K562 (cell line): ENCODE results near the gene GPR152.

Experiments used
- GATAD2A ChIP-seq: fragments of 450-650 bp; IDR thresholded peaks from 2 replicates; pipeline ENCODE4 v1.6.1; 2017
- HNRNPLL ChIP-seq: fragments of 200-400 bp; formaldehyde crosslinking; IDR thresholded peaks from 2 replicates; pipeline ENCODE4 v1.6.1; 2017; ENCODE audit warnings: low read length, low read depth, mild to moderate bottlenecking; ENCODE audit not compliant: poor library complexity, severe bottlenecking
- KLF13 ChIP-seq: fragments of 450-650 bp; IDR thresholded peaks from 2 replicates; pipeline ENCODE4 v1.6.1; 2016; ENCODE audit warnings: missing genetic modification characterization, low read depth, mild to moderate bottlenecking, missing compliant biosample characterization, moderate library complexity, borderline replicate concordance
- RAD21 ChIP-seq, 2 experiments: fragments of 250-450 bp in 1 of 2; fragments of 450-650 bp in 1 of 2; sonication (Bioruptor Pico) in 1 of 2; formaldehyde crosslinking in 1 of 2; IDR thresholded peaks in 1 of 2; conservative IDR thresholded peaks in 1 of 2; 2 replicates each; pipeline versions ENCODE4 v1.4.0 to v1.8.0; 2020 to 2022; ENCODE audit warnings: mild to moderate bottlenecking in 2 of 2, moderate library complexity in 1 of 2
- ZNF12 ChIP-seq: sonication (generic); formaldehyde crosslinking; IDR thresholded peaks from 2 replicates; pipeline ENCODE4 v1.4.0; 2020; ENCODE audit warnings: mild to moderate bottlenecking, missing genetic modification reagents
- TF ChIP-seq, protein P1 (sequence below), 3 experiments: IDR thresholded peaks in 2 of 3; conservative IDR thresholded peaks in 1 of 3; 2 replicates each; pipeline ENCODE4 v1.5.1; 2011 to 2012; ENCODE audit warnings: low read length in 3 of 3, mild to moderate bottlenecking in 3 of 3, control low read depth in 2 of 3, improper control_type of control experiment in 1 of 3, inconsistent platforms in 1 of 3, low read depth in 1 of 3, mixed read lengths in 1 of 3, moderate library complexity in 1 of 3; ENCODE audit not compliant: insufficient read depth in 2 of 3

DNA sequence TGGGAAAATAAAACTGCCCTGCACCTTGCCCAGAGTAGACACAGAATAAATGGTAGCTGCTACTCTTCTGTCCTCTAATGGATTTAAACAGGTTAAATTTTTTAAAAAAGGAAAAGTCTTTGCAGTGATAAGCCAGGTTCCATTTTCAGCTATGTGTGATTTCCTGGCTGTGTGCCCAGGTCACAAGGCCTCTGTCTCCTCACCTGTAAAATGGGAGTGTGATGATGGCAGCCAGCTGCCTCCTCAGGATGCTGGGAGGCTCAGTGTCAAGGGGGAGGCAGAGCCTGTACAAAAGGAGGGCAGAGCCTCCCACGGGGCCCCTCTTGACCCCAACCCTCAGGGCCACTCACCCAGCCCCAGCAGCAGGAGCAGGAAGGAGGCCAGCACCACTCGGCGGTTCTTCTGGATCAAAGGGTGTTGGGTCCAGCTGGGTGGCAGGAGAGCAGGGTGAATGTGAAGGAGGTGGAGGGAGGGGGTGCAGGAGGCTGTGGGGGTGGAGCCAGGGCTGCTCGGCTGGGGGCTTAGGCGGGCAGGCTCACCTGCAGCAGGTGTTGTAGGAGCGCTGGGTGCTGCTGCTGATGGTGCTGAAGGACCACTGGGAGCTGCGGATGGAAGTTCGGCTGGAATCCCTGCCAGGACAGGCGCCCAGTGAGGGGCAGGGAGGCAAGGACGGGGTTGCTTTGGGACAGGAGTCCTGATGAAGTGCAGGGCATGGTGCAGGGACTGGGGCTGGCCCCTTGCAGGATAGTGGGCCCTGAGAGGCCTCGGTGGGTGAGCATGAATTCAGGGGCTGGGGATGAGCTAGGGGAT is 14.6 kb upstream of the GPR152 start:
- TF ChIP-seq GATAD2A (no peak), ZNF12 (CRISPR knock-in tag) (no peak), RAD21 (CRISPR knock-in tag; conservative IDR thresholded peaks at IDR 0.05 in 1 of 2, IDR thresholded peaks at IDR 0.05 in 1 of 2) (no peak), KLF13 (no peak), HNRNPLL (no peak)
- TF ChIP-seq, protein P1, sequence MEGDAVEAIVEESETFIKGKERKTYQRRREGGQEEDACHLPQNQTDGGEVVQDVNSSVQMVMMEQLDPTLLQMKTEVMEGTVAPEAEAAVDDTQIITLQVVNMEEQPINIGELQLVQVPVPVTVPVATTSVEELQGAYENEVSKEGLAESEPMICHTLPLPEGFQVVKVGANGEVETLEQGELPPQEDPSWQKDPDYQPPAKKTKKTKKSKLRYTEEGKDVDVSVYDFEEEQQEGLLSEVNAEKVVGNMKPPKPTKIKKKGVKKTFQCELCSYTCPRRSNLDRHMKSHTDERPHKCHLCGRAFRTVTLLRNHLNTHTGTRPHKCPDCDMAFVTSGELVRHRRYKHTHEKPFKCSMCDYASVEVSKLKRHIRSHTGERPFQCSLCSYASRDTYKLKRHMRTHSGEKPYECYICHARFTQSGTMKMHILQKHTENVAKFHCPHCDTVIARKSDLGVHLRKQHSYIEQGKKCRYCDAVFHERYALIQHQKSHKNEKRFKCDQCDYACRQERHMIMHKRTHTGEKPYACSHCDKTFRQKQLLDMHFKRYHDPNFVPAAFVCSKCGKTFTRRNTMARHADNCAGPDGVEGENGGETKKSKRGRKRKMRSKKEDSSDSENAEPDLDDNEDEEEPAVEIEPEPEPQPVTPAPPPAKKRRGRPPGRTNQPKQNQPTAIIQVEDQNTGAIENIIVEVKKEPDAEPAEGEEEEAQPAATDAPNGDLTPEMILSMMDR (IDR thresholded peaks at IDR 0.05 in 2 of 3, conservative IDR thresholded peaks at IDR 0.05 in 1 of 3; ENCODE audit: insufficient read depth in 2 of 3, low read depth in 1 of 3, low read length in 3 of 3) = no peak
